Naive thymus-derived CD4-positive, alpha-beta T cell (primary cell): ENCODE measurements around the gene SLC66A2. TPM values are rescaled to one million over a fixed set of nuclear protein-coding genes. Genes with fewer than 3 reads are reported as not detected.

ENCODE experiments used
- ATAC-seq: fragments of 150-1000 bp; cut with Tn5 transposase; 2 replicates; pipeline ENCODE4 v1.10.0; 2021; ENCODE audit warnings: mild to moderate bottlenecking, moderate library complexity
- CTCF ChIA-PET: fragments of 350-600 bp; sonication (Branson Sonifier 250); formaldehyde crosslinking; loops from one replicate; lab custom pipeline; 2021; ENCODE audit warnings: antibody characterized with exemption; lab: Charles Lee
- POLR2A ChIA-PET: fragments of 350-600 bp; sonication (Branson Sonifier 250); formaldehyde crosslinking; loops from one replicate; lab custom pipeline; 2021; ENCODE audit warnings: antibody characterized with exemption, inconsistent platforms; lab: Charles Lee
- DNase-seq, 9 donors: peaks; one replicate each; pipeline versions ENCODE4 v3.0.0 to v3.0.0-alpha.2; 2020 to 2022; ENCODE audit warnings: mixed read lengths in 1 of 9
- H3K27ac ChIP-seq: one replicate; pipeline ENCODE4 v1.7.0; 2013; ENCODE audit warnings: mild to moderate bottlenecking, low read depth, low read length, moderate library complexity
- H3K27me3 ChIP-seq, 2 donors: one replicate each; pipeline ENCODE4 v1.7.0; 2013; ENCODE audit warnings: low read length in 2 of 2, mild to moderate bottlenecking in 2 of 2, moderate library complexity in 2 of 2; ENCODE audit not compliant: control insufficient read depth in 2 of 2, insufficient read depth in 2 of 2
- H3K36me3 ChIP-seq, 3 experiments: 1 replicate in 2 of 3; 2 replicates in 1 of 3; pipeline ENCODE4 v1.7.0; 2013; ENCODE audit warnings: low read length in 3 of 3, mild to moderate bottlenecking in 3 of 3, moderate library complexity in 1 of 3; ENCODE audit not compliant: insufficient read depth in 3 of 3, control insufficient read depth in 2 of 3
- H3K4me1 ChIP-seq, 2 donors: one replicate each; pipeline ENCODE4 v1.7.0; 2013; ENCODE audit warnings: low read length in 2 of 2, mild to moderate bottlenecking in 2 of 2, moderate library complexity in 1 of 2; ENCODE audit not compliant: control insufficient read depth in 2 of 2, insufficient read depth in 2 of 2
- H3K4me3 ChIP-seq: 2 replicates; pipeline ENCODE4 v1.7.0; 2013; ENCODE audit warnings: mild to moderate bottlenecking, low read length
- H3K9me3 ChIP-seq, 3 experiments: 1 replicate in 2 of 3; 2 replicates in 1 of 3; pipeline ENCODE4 v1.7.0; 2013; ENCODE audit warnings: low read length in 3 of 3; ENCODE audit not compliant: control insufficient read depth in 2 of 3
- H3K27ac Mint-ChIP-seq, 9 donors: one replicate each; pipeline ENCODE4 v1.8.0; 2020 to 2022; ENCODE audit warnings: mixed read lengths in 9 of 9, mild to moderate bottlenecking in 8 of 9, moderate library complexity in 5 of 9, inconsistent platforms in 2 of 9
- H3K27me3 Mint-ChIP-seq, 5 donors: one replicate each; pipeline ENCODE4 v1.8.0; 2021 to 2022; ENCODE audit warnings: mixed read lengths in 5 of 5, mild to moderate bottlenecking in 1 of 5
- H3K36me3 Mint-ChIP-seq, 5 donors: one replicate each; pipeline ENCODE4 v1.8.0; 2020 to 2022; ENCODE audit warnings: mixed read lengths in 5 of 5, mild to moderate bottlenecking in 3 of 5, inconsistent platforms in 1 of 5
- H3K4me1 Mint-ChIP-seq, 7 donors: one replicate each; pipeline ENCODE4 v1.8.0; 2020 to 2022; ENCODE audit warnings: mixed read lengths in 7 of 7, mild to moderate bottlenecking in 3 of 7, inconsistent platforms in 1 of 7
- H3K4me3 Mint-ChIP-seq, 10 donors: one replicate each; pipeline ENCODE4 v1.8.0; 2020 to 2022; ENCODE audit warnings: mild to moderate bottlenecking in 10 of 10, mixed read lengths in 10 of 10, moderate library complexity in 6 of 10, inconsistent platforms in 2 of 10
- H3K9me3 Mint-ChIP-seq, 11 donors: one replicate each; pipeline ENCODE4 v1.8.0; 2020 to 2022; ENCODE audit warnings: mixed read lengths in 11 of 11, mild to moderate bottlenecking in 4 of 11, inconsistent platforms in 1 of 11, moderate library complexity in 1 of 11
- intact Hi-C, 2 donors: fragments of 100-400 bp; cut with micrococcal nuclease; formaldehyde crosslinking; loops; one replicate each; pipeline ENCODE4 v1.15.1; 2023
- polyA plus RNA-seq, 2 donors: library from polyadenylated mRNA; unstranded; fragments of 300-500 nt; fragmentation: Illumina TruSeq; gene quantifications; one replicate each; pipeline ENCODE4 v1.2.3, GENCODE V29; 2021
- total RNA-seq, 6 experiments: library from RNA in 5 of 6; stranded (reverse) in 5 of 6; gene quantifications; 1 replicate in 5 of 6; 2 replicates in 1 of 6; pipeline ENCODE4 v1.2.3 and lab custom pipeline; 2021 to 2026

SLC66A2 gene
- total and polyA plus RNA-seq, 7 experiments from 2014 or later: 14.9 to 106 (median 34.1) TPM

DNA sequence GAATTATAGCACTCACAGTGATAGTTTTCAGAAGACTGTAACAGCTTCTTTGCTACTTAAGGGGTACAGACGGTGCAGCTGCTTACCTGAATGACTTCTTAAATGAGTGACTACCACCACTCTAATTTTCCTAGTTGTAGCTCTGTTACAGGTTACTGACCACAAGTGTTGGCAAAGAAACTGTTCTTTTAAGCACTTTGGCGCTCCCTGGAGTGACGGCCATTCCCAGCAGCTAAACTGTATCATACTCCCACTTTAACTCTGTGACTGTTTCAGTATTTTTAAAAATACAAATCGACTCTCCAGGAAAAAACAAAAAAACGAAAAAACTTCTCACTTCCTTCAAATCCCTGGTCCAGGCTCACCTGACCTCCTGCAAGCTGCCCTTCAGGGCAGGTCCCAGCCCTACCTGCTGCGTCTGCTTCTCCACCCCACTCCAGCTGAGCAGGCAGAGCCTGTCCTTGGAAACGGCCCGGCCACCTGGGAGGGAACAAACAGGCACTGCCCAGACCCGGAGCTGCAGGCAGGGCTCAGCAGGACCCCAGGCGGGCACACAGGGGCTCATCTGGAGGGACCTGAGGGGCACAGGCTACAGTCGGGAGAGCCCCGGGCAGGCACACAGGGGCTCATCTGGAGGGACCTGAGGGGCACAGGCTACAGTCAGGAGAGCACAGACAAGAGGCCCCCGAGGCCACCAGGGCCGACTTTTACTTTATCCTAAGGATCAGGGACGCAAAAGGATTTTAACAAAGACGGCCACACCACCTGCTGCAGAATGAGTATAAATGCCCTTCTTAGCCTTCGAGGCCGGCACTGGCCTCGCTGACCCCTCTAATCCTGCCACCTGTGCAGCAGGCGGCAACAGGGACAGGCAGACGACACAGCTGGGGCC, 24.5 kb downstream of the SLC66A2 start:
- H3K9me3 Mint-ChIP-seq: peaks cover 5 to 39% (median 23%) of the 10 kb centered on the region in 11 donors
- intact Hi-C loops: no loop called here
- peaks cover 0 to 45% (median 0%) of the 10 kb centered on the region in 3 experiments for H3K36me3 ChIP-seq
- H3K27ac Mint-ChIP-seq: peak overlapping the region in 2 of 9 donors; percentile 30 to 43
- H3K27me3 ChIP-seq: no peaks in the 10 kb centered on the region
- H3K27ac ChIP-seq: no peak overlapping the region
- H3K4me3 ChIP-seq: no peak overlapping the region
- H3K4me1 Mint-ChIP-seq: peaks cover 0 to 17% (median 8%) of the 10 kb centered on the region in 7 donors
- POLR2A ChIA-PET: no interaction called here
- no peaks in the 10 kb centered on the region for H3K27me3 Mint-ChIP-seq
- H3K4me1 ChIP-seq: no peaks in the 10 kb centered on the region
- no peak for ATAC-seq
- CTCF ChIA-PET: no interaction called here
- no peak overlapping the region for H3K4me3 Mint-ChIP-seq
- H3K9me3 ChIP-seq: peaks cover 3 to 21% (median 13%) of the 10 kb centered on the region in 3 experiments
- peaks cover 25 to 85% (median 55%) of the 10 kb centered on the region in 5 donors for H3K36me3 Mint-ChIP-seq
- DNase-seq: peak in 1 of 9 donors; percentile 13

DNA sequence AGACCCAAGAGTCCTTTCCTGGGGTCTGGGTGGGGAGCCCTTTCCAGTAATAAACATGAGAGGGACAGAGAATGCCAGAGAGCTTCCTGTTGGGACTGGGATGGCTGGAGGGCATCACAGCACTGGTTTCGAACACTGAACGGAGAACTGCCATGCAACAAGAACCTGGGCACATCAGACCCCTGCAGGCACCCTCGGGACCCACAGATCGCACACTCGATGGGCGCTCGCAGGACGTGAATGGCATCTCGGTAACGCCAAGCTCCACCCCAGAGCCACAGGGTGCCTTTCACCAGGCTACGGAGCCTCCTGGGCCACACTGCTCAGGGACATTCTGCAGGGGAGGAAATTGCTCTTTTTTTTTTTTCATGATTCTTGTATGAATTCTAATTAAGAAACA, 25.1 kb downstream of the SLC66A2 start:
- Histone ChIP-seq H3K36me3 (peaks cover 0 to 45% (median 0%) of the 10 kb centered on the region in 3 experiments), H3K4me3 (no peak overlapping the region), H3K27ac (no peak overlapping the region), H3K4me1 (no peaks in the 10 kb centered on the region), H3K27me3 (no peaks in the 10 kb centered on the region), H3K9me3 (peaks cover 3 to 16% (median 13%) of the 10 kb centered on the region in 3 experiments)
- intact Hi-C loops: no loop called here
- DNase-seq (peak in 1 of 9 donors; percentile 8), ATAC-seq (no peak)
- peaks cover 5 to 33% (median 20%) of the 10 kb centered on the region in 11 donors for H3K9me3 Mint-ChIP-seq
- ChIA-PET POLR2A (no interaction called here), CTCF (no interaction called here)
- peaks cover 22 to 84% (median 50%) of the 10 kb centered on the region in 5 donors for H3K36me3 Mint-ChIP-seq
- H3K27ac Mint-ChIP-seq: peak overlapping the region in 1 of 9 donors; percentile 2
- H3K4me3 Mint-ChIP-seq: no peak overlapping the region
- H3K27me3 Mint-ChIP-seq: no peaks in the 10 kb centered on the region
- H3K4me1 Mint-ChIP-seq: peaks cover 0 to 17% (median 8%) of the 10 kb centered on the region in 7 donors

DNA sequence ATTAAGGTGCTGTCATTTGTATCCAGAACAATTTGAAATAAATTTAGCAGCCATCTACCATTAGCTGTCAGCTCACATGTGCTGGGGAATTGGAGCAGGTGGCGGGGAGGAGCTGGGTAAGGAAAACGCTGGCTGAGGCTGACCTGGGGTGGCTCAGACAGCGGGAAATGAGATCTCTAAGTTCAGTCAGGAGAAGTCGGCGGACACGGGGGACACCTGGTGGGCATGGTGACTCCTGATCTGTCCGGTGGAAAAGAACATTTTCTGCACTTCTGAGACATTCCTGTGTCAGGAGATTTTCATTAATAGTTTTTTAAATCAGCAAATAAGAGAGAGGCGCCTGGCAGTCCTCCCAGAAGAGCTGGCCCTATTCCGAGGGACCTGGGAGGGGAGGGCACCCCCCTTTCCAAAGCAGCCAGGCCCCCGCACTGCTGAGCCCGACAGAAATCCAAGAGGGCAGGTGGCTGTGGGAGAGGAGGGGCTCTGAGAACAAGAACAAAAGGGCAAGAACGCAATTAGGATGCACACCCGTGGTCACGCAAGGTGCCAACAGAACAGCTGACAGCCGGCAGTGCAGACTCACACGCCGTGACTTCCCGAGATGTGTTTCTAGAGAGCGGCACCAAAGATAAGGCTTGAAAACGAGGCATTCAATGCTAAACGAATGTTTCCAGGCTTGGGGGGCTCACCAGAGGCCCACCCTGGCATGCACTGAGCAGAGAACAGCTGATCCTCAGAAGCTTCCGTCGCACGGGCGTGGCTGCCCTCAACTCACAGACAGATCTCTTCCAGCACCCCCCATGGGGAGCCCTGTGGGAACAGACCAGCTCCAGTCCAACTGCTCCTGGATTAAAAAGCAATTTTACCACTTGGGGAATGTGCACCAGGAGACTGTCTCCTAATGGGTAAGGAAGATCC, 26.4 kb downstream of the SLC66A2 start:
- DNase-seq: peak in 1 of 9 donors; percentile 14
- no peaks in the 10 kb centered on the region for H3K27me3 Mint-ChIP-seq
- CTCF ChIA-PET: no interaction called here
- no peak overlapping the region for H3K4me3 Mint-ChIP-seq
- peaks cover 5 to 20% (median 14%) of the 10 kb centered on the region in 11 donors for H3K9me3 Mint-ChIP-seq
- H3K4me1 ChIP-seq: no peaks in the 10 kb centered on the region
- no peak overlapping the region for H3K27ac ChIP-seq
- peak overlapping the region in 1 of 9 donors; percentile 64 for H3K27ac Mint-ChIP-seq
- H3K27me3 ChIP-seq: no peaks in the 10 kb centered on the region
- H3K36me3 ChIP-seq: peaks cover 0 to 45% (median 0%) of the 10 kb centered on the region in 3 experiments
- intact Hi-C loops: no loop called here
- peaks cover 0 to 17% (median 8%) of the 10 kb centered on the region in 7 donors for H3K4me1 Mint-ChIP-seq
- H3K4me3 ChIP-seq: no peak overlapping the region
- peak; percentile 10 for ATAC-seq
- peaks cover 3 to 12% (median 11%) of the 10 kb centered on the region in 3 experiments for H3K9me3 ChIP-seq
- H3K36me3 Mint-ChIP-seq: peaks cover 19 to 73% (median 43%) of the 10 kb centered on the region in 5 donors
- POLR2A ChIA-PET: no interaction called here

DNA sequence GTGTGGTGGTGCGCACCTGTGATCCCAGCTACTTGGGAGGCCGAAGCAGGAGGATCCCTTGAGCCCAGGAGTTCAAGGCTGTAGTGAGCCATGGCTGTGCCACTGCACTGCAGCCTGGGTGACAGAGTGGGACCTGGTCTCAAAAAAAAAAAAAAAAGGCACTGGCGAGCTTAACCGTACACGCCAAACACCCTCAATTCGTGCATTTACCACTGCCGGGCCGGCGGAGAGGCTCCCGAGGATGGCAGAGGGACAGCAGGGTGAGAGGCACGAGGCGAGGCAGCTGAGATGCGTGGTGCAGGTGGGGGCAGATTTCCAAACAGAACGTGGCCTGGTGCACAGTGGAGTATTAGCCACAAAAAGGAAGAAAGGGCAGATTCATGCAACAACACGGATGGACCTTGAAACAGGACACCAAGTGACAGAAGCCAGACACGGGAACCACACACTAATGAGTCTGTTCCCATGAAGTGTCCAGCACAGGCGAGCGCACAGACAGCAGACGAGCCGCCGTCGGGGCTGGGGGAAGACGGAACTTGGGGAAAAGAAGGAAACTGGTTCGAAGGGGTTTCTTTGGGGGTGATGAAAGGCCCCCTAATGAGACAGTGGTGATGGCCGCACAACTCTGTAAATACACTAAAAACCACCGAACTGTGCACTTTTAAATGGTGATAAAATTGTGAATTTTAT, 27.4 kb downstream of the SLC66A2 start:
- intact Hi-C loops: no loop called here
- no peaks in the 10 kb centered on the region for H3K4me1 ChIP-seq
- H3K4me3 Mint-ChIP-seq: no peak overlapping the region
- peaks cover 0 to 15% (median 7%) of the 10 kb centered on the region in 7 donors for H3K4me1 Mint-ChIP-seq
- H3K4me3 ChIP-seq: no peak overlapping the region
- H3K36me3 Mint-ChIP-seq: peaks cover 8 to 63% (median 34%) of the 10 kb centered on the region in 5 donors
- ChIA-PET POLR2A (no interaction called here), CTCF (no interaction called here)
- H3K27ac ChIP-seq: no peak overlapping the region
- H3K9me3 ChIP-seq: peaks cover 0 to 2% (median 1%) of the 10 kb centered on the region in 3 experiments
- peak in 1 of 9 donors; percentile 8 for DNase-seq
- ATAC-seq: peak; percentile 16
- no peaks in the 10 kb centered on the region for H3K27me3 ChIP-seq
- no peaks in the 10 kb centered on the region for H3K27me3 Mint-ChIP-seq
- no peak overlapping the region for H3K27ac Mint-ChIP-seq
- H3K9me3 Mint-ChIP-seq: peaks cover 2 to 11% (median 4%) of the 10 kb centered on the region in 11 donors
- peaks cover 0 to 38% (median 0%) of the 10 kb centered on the region in 3 experiments for H3K36me3 ChIP-seq

DNA sequence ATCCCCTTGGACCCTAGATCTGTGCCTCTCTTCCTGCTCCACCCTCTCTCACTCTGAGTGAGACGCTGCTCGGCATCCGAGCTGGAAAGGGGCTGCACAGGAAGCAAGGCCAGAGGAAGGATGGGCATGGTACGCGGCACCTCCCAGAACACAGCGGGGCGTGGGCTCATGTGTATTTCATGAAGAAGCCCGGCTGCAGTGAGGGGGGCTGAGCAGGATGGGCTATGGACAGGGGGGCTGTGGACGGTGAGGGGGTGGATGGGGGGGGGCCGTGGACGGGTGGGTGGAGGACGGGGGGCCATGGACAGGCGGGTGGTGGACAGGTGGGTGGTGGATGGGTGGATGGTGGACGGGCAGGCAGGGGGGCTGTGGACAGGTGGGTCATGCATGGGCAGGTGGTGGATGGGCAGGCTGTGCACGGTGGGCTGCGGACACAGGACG, 28.5 kb downstream of the SLC66A2 start:
- DNase-seq (peak in 1 of 9 donors; percentile 2), ATAC-seq (no peak)
- peaks cover 0 to 11% (median 3%) of the 10 kb centered on the region in 7 donors for H3K4me1 Mint-ChIP-seq
- no peak overlapping the region for H3K4me3 Mint-ChIP-seq
- Histone ChIP-seq H3K27ac (no peak overlapping the region), H3K9me3 (no peaks in the 10 kb centered on the region), H3K36me3 (peaks cover 0 to 38% (median 0%) of the 10 kb centered on the region in 3 experiments), H3K4me1 (no peaks in the 10 kb centered on the region), H3K27me3 (no peaks in the 10 kb centered on the region), H3K4me3 (no peak overlapping the region)
- H3K9me3 Mint-ChIP-seq: peaks cover 0 to 5% (median 0%) of the 10 kb centered on the region in 11 donors
- ChIA-PET POLR2A (no interaction called here), CTCF (no interaction called here)
- intact Hi-C loops: no loop called here
- no peak overlapping the region for H3K27ac Mint-ChIP-seq
- H3K27me3 Mint-ChIP-seq: no peaks in the 10 kb centered on the region
- H3K36me3 Mint-ChIP-seq: peaks cover 0 to 52% (median 23%) of the 10 kb centered on the region in 5 donors
